GM23338 (cell line): ENCODE data around the gene PLCL1. TPM values are rescaled to one million over a fixed set of nuclear protein-coding genes. Genes with fewer than 3 reads are reported as not detected.

Source experiments
- ATAC-seq: fragments of 200-7000 bp; cut with Tn5 transposase; 3 replicates; pipeline ENCODE4 v1.9.1; 2020
- DNase-seq: peaks from one replicate; pipeline ENCODE4 v3.0.0-alpha.2; 2015; ENCODE audit warnings: low spot score
- H2AFZ ChIP-seq: fragments of 200-600 bp; sonication (generic); 2 replicates; pipeline ENCODE4 v1.8.0; 2016; ENCODE audit warnings: antibody characterized with exemption, mild to moderate bottlenecking, moderate library complexity
- H3F3A ChIP-seq: fragments of 200-600 bp; sonication (generic); replicated peaks from 2 replicates; pipeline ENCODE4 v1.8.0; 2017; ENCODE audit warnings: antibody characterized with exemption, mixed run types, low read depth
- H3K27ac ChIP-seq: fragments of 200-600 bp; sonication (generic); 2 replicates; pipeline ENCODE4 v1.6.1; 2016; ENCODE audit warnings: low read depth
- H3K27me3 ChIP-seq: fragments of 200-600 bp; sonication (generic); 2 replicates; pipeline ENCODE4 v1.8.0; 2016; ENCODE audit warnings: mild to moderate bottlenecking, mixed run types, moderate library complexity; ENCODE audit not compliant: insufficient read depth
- H3K36me3 ChIP-seq: fragments of 200-600 bp; sonication (generic); 2 replicates; pipeline ENCODE4 v1.8.0; 2016; ENCODE audit warnings: mild to moderate bottlenecking; ENCODE audit not compliant: insufficient read depth
- H3K4me1 ChIP-seq: fragments of 200-600 bp; sonication (generic); 2 replicates; pipeline ENCODE4 v1.8.0; 2016; ENCODE audit warnings: mild to moderate bottlenecking, moderate library complexity; ENCODE audit not compliant: insufficient read depth
- H3K4me2 ChIP-seq: fragments of 200-600 bp; sonication (generic); 2 replicates; pipeline ENCODE4 v1.7.1; 2017; ENCODE audit warnings: mixed run types
- H3K4me3 ChIP-seq: fragments of 200-600 bp; sonication (generic); 2 replicates; pipeline ENCODE4 v1.6.1; 2016; ENCODE audit warnings: mixed run types
- H3K79me2 ChIP-seq: fragments of 200-600 bp; sonication (generic); replicated peaks from 2 replicates; pipeline ENCODE4 v1.8.0; 2017; ENCODE audit warnings: mild to moderate bottlenecking; ENCODE audit not compliant: insufficient read depth
- H3K9me2 ChIP-seq: fragments of 200-600 bp; sonication (generic); 2 replicates; pipeline ENCODE4 v1.8.0; 2017; ENCODE audit not compliant: insufficient read depth
- H4K20me1 ChIP-seq: fragments of 200-600 bp; sonication (generic); replicated peaks from 2 replicates; pipeline ENCODE4 v1.8.0; 2017; ENCODE audit warnings: mild to moderate bottlenecking; ENCODE audit not compliant: insufficient read depth
- H3K27ac Mint-ChIP-seq: 2 replicates; pipeline ENCODE4 v1.8.0; 2020; ENCODE audit warnings: inconsistent platforms, mild to moderate bottlenecking, moderate library complexity, mixed read lengths
- H3K27me3 Mint-ChIP-seq: 3 replicates; pipeline ENCODE4 v1.8.0; 2022; ENCODE audit warnings: low read depth, mild to moderate bottlenecking, moderate library complexity, mixed read lengths, inconsistent platforms; ENCODE audit not compliant: insufficient read depth, poor library complexity
- H3K36me3 Mint-ChIP-seq: 3 replicates; pipeline ENCODE4 v1.8.0; 2021; ENCODE audit warnings: low read depth, mild to moderate bottlenecking, inconsistent platforms, moderate library complexity, mixed read lengths
- H3K4me1 Mint-ChIP-seq: 3 replicates; pipeline ENCODE4 v1.8.0; 2020; ENCODE audit warnings: mild to moderate bottlenecking, inconsistent platforms, mixed read lengths
- H3K4me3 Mint-ChIP-seq: 3 replicates; pipeline ENCODE4 v1.8.0; 2021; ENCODE audit warnings: moderate library complexity, mild to moderate bottlenecking, inconsistent platforms, mixed read lengths
- H3K9me3 Mint-ChIP-seq: 3 replicates; pipeline ENCODE4 v1.8.0; 2020; ENCODE audit warnings: moderate library complexity, mild to moderate bottlenecking, inconsistent platforms, mixed read lengths
- CTCF ChIP-seq, 2 experiments: fragments of 200-600 bp in 1 of 2; sonication (generic) in 1 of 2; conservative IDR thresholded peaks; 2 replicates each; pipeline versions ENCODE4 v1.5.1 to v1.6.1; 2016 to 2017; ENCODE audit warnings: antibody characterized with exemption in 2 of 2, low read depth in 2 of 2, mild to moderate bottlenecking in 2 of 2, moderate library complexity in 1 of 2
- ETS1 ChIP-seq: IDR thresholded peaks from 2 replicates; pipeline ENCODE4 v1.6.1; 2016; ENCODE audit warnings: antibody characterized with exemption
- REST ChIP-seq: IDR thresholded peaks from one replicate; pipeline ENCODE4 v1.6.1; 2018; ENCODE audit warnings: antibody characterized with exemption; ENCODE audit not compliant: unreplicated experiment
- ZNF331 ChIP-seq: fragments of 250-450 bp; sonication (Bioruptor Pico); IDR thresholded peaks from 2 replicates; pipeline ENCODE4 v1.5.0; 2020; ENCODE audit warnings: low read depth, mild to moderate bottlenecking, moderate library complexity
- polyA plus RNA-seq: library from polyadenylated mRNA; unstranded; fragments of >200 nt; fragmentation: Nextera tagmentation; extraction: Ambion mirVana; gene quantifications from 2 replicates; pipeline ENCODE4 v1.2.1, GENCODE V29; 2016
- total RNA-seq: library from RNA; depleted of rRNA; stranded (reverse); fragments of >200 nt; shearing (Covaris generic); gene quantifications from 2 replicates; pipeline ENCODE4 v1.2.3, GENCODE V29; 2014

PLCL1 gene
- total and polyA plus RNA-seq, 2 experiments from 2014 or later = not detected

GRCh38 chr2:198136142-198136541 lies 331.7 kb downstream of the PLCL1 start (continued):
- TF ChIP-seq ETS1 (no peak), ZNF331 (CRISPR knock-in tag) (no peak), REST (no peak)

- no peaks in the 10 kb centered on the region for H3K4me1 Mint-ChIP-seq
- H2AFZ ChIP-seq = no peak overlapping the region
Observed at GRCh38 chr2:198137733-198138132, 333.3 kb downstream of the PLCL1 start.

More at GRCh38 chr2:198137733-198138132, 333.3 kb downstream of the PLCL1 start:
- Histone ChIP-seq H4K20me1 (0 out of 2 replicates have a peak, but pooled peaks cover 2% of the 10 kb centered on the region), H3F3A (no peaks in the 10 kb centered on the region), H3K4me1 (no peaks in the 10 kb centered on the region), H3K4me2 (no peak overlapping the region), H3K79me2 (no peaks in the 10 kb centered on the region), H3K9me2 (no peaks in the 10 kb centered on the region), H3K4me3 (no peak overlapping the region), H3K36me3 (no peaks in the 10 kb centered on the region), H3K27me3 (no peaks in the 10 kb centered on the region), H3K27ac (no peak overlapping the region)
- DNase-seq = peak; percentile 74
- H3K9me3 Mint-ChIP-seq = no peaks in the 10 kb centered on the region
- no peaks in the 10 kb centered on the region for H3K36me3 Mint-ChIP-seq
- no peak overlapping the region for H3K27ac Mint-ChIP-seq
- peak; percentile 88 for ATAC-seq
- no peaks in the 10 kb centered on the region for H3K27me3 Mint-ChIP-seq
- TF ChIP-seq CTCF (conservative IDR thresholded peaks at IDR 0.05; ENCODE audit: low read depth in 2 of 2) (peak; percentile 74 to 76), ZNF331 (CRISPR knock-in tag) (no peak)
- H3K4me3 Mint-ChIP-seq = no peak overlapping the region
